ENCODE data around the gene SORL1. TPM values are rescaled to one million over a fixed set of nuclear protein-coding genes. Genes with fewer than 3 reads are reported as not detected.

Gene SORL1
- total and polyA plus RNA-seq, 9 of the 15 experiments (the other 6 are each of a cell fraction or from before 2014, with no cell fraction given): 0.01 to 0.66 TPM; not detected in 7

GRCh38 chr11:121563003-121563402, 110.9 kb downstream of the SORL1 start:
- Histone ChIP-seq H3K27ac (ENCODE audit: extremely low read depth, low read depth, low read length) (no peak overlapping the region), H3K79me2 (ENCODE audit: control insufficient read depth, insufficient read depth, low read length) (no peaks in the 10 kb centered on the region), H3K4me3 (no peak overlapping the region), H3K9me1 (ENCODE audit: control insufficient read depth, insufficient read depth, low read length) (no peaks in the 10 kb centered on the region), H3K4me1 (replicated peaks in 1 of 2; ENCODE audit: control insufficient read depth in 2 of 2, insufficient read depth in 2 of 2, low read length in 2 of 2) (no peaks in the 10 kb centered on the region), H3K9ac (ENCODE audit: insufficient read depth in 1 of 2, low read depth in 2 of 2, low read length in 2 of 2) (no peak overlapping the region), H3K36me3 (ENCODE audit: control insufficient read depth, insufficient read depth, low read length) (no peaks in the 10 kb centered on the region), H3K9me3 (replicated peaks; ENCODE audit: control insufficient read depth, insufficient read depth, low read depth, low read length) (no peaks in the 10 kb centered on the region), H2AFZ (ENCODE audit: low read depth, low read length) (no peak overlapping the region), H3K27me3 (ENCODE audit: control insufficient read depth in 2 of 2, insufficient read depth in 2 of 2, low read length in 2 of 2) (peaks cover 0 to 11% of the 10 kb centered on the region in 2 experiments; a peak in 1 of 5 replicates), H4K20me1 (replicated peaks; ENCODE audit: control insufficient read depth, insufficient read depth, low read length) (0 out of 2 replicates have a peak, but pooled peaks cover 3% of the 10 kb centered on the region), H3K4me2 (ENCODE audit: insufficient read depth, low read length) (no peak overlapping the region)
- no TSS peak for BruUV-seq (replicated peaks)
- ChIA-PET POLR2A (no interaction called here), CTCF (ENCODE audit: low intra/inter-chr PET ratio) (no interaction called here)
- intact Hi-C loops (cut with micrococcal nuclease) (no loop called here), in situ Hi-C loops (cut with MboI) (no loop called here)
- no peak for FAIRE-seq
- no peak for ATAC-seq
- no peak for TF ChIP-seq GTF2E2 (tag; IDR thresholded peaks at IDR 0.05)
- no peak for TF ChIP-seq DDX20 (tag; IDR thresholded peaks at IDR 0.05; ENCODE audit: low read depth)
- TF ChIP-seq BHLHE40 (IDR thresholded peaks at IDR 0.05; ENCODE audit: low read length): no peak
- no peak for TF ChIP-seq MYBL2 (IDR thresholded peaks at IDR 0.05; ENCODE audit: low read depth)
- no peak for TF ChIP-seq MYBL2 (CRISPR knock-in tag; IDR thresholded peaks at IDR 0.05; ENCODE audit: borderline replicate concordance)
- no peak for TF ChIP-seq CREBBP (IDR thresholded peaks at IDR 0.05; ENCODE audit: low read depth, low read length)
- no peak for TF ChIP-seq FOXK1 (CRISPR knock-in tag; IDR thresholded peaks at IDR 0.05; ENCODE audit: borderline replicate concordance)
- no peak for TF ChIP-seq SMAD2 (IDR thresholded peaks at IDR 0.05; ENCODE audit: low read depth, low read length)
- TF ChIP-seq PTBP1 (IDR thresholded peaks at IDR 0.05; ENCODE audit: low read depth, low read length): no peak
- TF ChIP-seq TAF1 (IDR thresholded peaks at IDR 0.05; ENCODE audit: control insufficient read depth, extremely low read depth, insufficient read depth, low read length, severe bottlenecking): no peak
- TF ChIP-seq GMEB1 (CRISPR knock-in tag; IDR thresholded peaks at IDR 0.05): no peak
- no peak for TF ChIP-seq TARDBP (IDR thresholded peaks at IDR 0.05)
- no peak for TF ChIP-seq MEF2A (IDR thresholded peaks at IDR 0.05; ENCODE audit: control insufficient read depth, low read depth, low read length)
- no peak for TF ChIP-seq ZNF507 (tag; conservative IDR thresholded peaks at IDR 0.05)
- no peak for TF ChIP-seq JUNB (CRISPR knock-in tag; conservative IDR thresholded peaks at IDR 0.05)
- TF ChIP-seq ZNF277 (CRISPR knock-in tag; IDR thresholded peaks at IDR 0.05; ENCODE audit: borderline replicate concordance): no peak
- TF ChIP-seq KLF1 (tag; IDR thresholded peaks at IDR 0.05): no peak
- no peak for TF ChIP-seq ZNF644 (tag; IDR thresholded peaks at IDR 0.05; ENCODE audit: low read depth)
- TF ChIP-seq DACH1 (IDR thresholded peaks at IDR 0.05; ENCODE audit: partially characterized antibody): no peak
- no peak for TF ChIP-seq CBFA2T2 (conservative IDR thresholded peaks at IDR 0.05)
- 0% methylated on average over 4 of the region's 4 CpGs for WGBS (ENCODE audit: insufficient coverage, low coverage, missing lambda C conversion rate)
- DNase-seq (ENCODE audit: extremely low read depth in 1 of 4, low spot score in 3 of 4): no peak
